ENCODE results near the gene NEXN.

GRCh38 chr1:77899647-77900320 is 11.4 kb downstream of the NEXN start:
- no peak for TF ChIP-seq POLR2A (IDR thresholded peaks at IDR 0.05)
- TF ChIP-seq CTCF (IDR thresholded peaks at IDR 0.05): no peak
